Measurements from ENCODE around the gene CFAP92.

DNA sequence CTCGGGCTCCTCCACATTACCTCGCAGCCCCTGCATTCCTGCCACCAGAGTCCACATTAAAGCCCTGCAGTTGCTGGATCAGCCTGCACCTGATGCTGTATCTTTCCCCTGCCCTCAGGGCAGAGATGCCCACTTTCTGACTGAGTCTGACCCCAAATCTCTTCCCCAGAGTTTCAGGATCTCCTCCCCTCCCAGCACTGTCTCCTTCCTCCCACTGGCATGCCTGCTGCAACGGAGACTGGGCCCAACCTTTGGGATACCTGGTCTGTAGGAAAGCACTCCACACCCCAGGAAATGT, 46.1 kb upstream of the CFAP92 start:
- TF ChIP-seq, protein P1, sequence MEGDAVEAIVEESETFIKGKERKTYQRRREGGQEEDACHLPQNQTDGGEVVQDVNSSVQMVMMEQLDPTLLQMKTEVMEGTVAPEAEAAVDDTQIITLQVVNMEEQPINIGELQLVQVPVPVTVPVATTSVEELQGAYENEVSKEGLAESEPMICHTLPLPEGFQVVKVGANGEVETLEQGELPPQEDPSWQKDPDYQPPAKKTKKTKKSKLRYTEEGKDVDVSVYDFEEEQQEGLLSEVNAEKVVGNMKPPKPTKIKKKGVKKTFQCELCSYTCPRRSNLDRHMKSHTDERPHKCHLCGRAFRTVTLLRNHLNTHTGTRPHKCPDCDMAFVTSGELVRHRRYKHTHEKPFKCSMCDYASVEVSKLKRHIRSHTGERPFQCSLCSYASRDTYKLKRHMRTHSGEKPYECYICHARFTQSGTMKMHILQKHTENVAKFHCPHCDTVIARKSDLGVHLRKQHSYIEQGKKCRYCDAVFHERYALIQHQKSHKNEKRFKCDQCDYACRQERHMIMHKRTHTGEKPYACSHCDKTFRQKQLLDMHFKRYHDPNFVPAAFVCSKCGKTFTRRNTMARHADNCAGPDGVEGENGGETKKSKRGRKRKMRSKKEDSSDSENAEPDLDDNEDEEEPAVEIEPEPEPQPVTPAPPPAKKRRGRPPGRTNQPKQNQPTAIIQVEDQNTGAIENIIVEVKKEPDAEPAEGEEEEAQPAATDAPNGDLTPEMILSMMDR (IDR thresholded peaks at IDR 0.05; ENCODE audit: low read length), result no peak
- no peak for TF ChIP-seq EZH2 (IDR thresholded peaks at IDR 0.05; ENCODE audit: borderline replicate concordance, low read length)

All from OCI-LY1 (cell line).